Measurements from ENCODE around the gene CREB5.
"Not testable (repeated sequence)": the region's sequence is repeated elsewhere in the genome, so short reads cannot be mapped to it uniquely, and the experiment has no call there.

CREB5 gene

DNA sequence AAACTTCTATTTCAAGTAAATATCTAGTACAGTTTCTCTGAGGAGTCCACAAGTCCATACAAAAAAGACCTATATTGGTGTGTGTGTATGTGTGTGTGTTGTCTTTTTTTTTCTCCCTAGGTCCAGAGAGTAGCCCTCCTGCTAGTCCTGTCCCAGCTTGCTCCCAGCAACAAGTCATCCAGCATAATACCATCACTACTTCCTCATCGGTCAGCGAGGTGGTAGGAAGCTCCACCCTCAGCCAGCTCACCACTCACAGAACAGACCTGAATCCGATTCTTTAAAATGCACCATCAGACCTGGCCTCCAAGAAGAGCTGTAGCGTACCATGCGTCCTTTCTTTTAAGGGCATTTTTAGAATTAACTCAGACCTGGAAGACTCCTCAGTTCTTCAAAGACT, 406.7 kb downstream of the CREB5 start:
- Histone ChIP-seq H3K27me3 (ENCODE audit: low read depth) (0 out of 2 replicates have a peak, but pooled peaks cover 5% of the 10 kb centered on the region), H3K9me3 (no peaks in the 10 kb centered on the region), H3K4me1 (peaks cover 6% of the 10 kb centered on the region), H3K4me3 (no peak overlapping the region), H3K36me3 (replicated peaks) (no peaks in the 10 kb centered on the region)
- in situ Hi-C loops (cut with MboI; ENCODE audit: low sequenced_read_pairs), result no loop called here
- DNase-seq (ENCODE audit: low spot score in 2 of 2), result no peak

DNA sequence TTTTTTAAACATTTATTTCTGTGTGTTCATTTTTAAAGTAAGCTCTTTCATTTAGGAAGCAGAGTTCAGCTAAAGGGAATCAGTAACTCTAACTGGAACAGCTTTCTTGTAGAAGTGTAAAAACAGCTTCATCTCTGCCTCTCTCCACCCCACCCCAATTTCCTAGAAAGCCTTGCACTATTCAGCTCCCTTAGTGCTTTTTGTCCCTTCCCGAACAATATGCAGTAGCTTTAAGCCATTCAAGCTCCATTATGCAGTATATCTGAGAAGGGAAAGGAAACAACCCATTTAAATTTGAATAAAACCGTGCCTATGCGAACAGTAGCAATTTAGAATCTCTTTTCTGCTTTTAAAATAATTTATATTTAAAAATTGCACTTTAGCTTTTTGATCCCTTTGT, 411.3 kb downstream of the CREB5 start:
- Histone ChIP-seq H3K4me3 (no peak overlapping the region), H3K9me3 (no peaks in the 10 kb centered on the region), H3K4me1 (peaks cover 6% of the 10 kb centered on the region), H3K27me3 (ENCODE audit: low read depth) (peaks cover 22% of the 10 kb centered on the region), H3K36me3 (replicated peaks) (no peaks in the 10 kb centered on the region)
- in situ Hi-C loops (cut with MboI; ENCODE audit: low sequenced_read_pairs), result no loop called here
- DNase-seq (ENCODE audit: low spot score in 2 of 2), result peak; percentile 30 to 64

DNA sequence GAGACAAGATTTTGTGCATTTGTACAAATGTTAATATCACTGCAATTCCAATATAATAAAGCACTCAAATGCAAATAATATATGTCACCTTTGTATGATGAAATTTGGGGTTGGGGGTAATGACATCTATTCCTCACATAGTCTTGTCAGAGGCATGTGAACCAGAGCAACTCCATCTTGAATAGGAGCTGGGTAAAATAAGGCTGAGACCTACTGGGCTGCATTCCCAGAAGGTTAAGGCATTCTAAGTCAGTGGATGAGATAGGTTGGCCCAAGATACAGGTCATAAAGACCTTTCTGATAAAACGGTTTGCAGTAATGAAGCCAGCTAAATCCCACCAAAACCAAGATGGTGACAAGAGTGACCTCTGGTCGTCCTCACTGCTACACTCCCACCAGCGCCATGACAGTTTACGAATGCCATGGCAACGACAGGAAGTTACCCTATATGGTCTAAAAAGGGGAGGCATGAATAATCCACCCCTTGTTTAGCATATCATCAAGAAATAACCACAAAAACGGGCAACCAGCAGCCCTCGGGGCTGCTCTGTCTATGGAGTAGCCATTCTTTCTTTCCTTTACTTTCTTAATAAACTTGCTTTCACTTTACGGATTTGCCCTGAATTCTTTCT, 413.6 kb downstream of the CREB5 start:
- DNase-seq (ENCODE audit: low spot score in 2 of 2); H3K4me3 ChIP-seq; H3K36me3 ChIP-seq (replicated peaks); in situ Hi-C loops (cut with MboI; ENCODE audit: low sequenced_read_pairs); H3K4me1 ChIP-seq; H3K9me3 ChIP-seq: not testable (repeated sequence)
- H3K27me3 ChIP-seq (ENCODE audit: low read depth), result peaks cover 20% of the 10 kb centered on the region

DNA sequence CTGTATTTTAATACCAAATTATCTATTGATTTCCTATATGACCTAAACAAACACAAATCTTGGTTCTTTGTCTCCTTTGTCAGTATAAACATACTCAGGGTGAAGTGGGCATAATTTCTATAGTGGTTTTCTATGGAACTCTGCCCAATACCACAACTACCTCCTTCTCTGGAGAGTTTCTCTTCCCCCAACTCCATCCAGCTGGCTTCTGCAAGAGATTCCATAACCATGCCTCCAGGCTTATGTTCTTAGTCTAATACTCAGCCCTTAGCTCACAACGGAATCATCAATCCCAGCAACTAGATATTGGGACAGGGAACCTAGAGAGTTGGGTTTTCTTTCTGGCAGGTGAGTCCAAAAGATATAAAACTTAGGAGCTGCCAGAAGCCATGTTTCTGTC, 418.5 kb downstream of the CREB5 start:
- H3K4me1 ChIP-seq, result no peaks in the 10 kb centered on the region
- H3K9me3 ChIP-seq, result no peaks in the 10 kb centered on the region
- peaks cover 13% of the 10 kb centered on the region for H3K27me3 ChIP-seq (ENCODE audit: low read depth)
- no peak overlapping the region for H3K4me3 ChIP-seq
- DNase-seq (ENCODE audit: low spot score in 2 of 2), result no peak
- no peaks in the 10 kb centered on the region for H3K36me3 ChIP-seq (replicated peaks)
- in situ Hi-C loops (cut with MboI; ENCODE audit: low sequenced_read_pairs), result no loop called here

DNA sequence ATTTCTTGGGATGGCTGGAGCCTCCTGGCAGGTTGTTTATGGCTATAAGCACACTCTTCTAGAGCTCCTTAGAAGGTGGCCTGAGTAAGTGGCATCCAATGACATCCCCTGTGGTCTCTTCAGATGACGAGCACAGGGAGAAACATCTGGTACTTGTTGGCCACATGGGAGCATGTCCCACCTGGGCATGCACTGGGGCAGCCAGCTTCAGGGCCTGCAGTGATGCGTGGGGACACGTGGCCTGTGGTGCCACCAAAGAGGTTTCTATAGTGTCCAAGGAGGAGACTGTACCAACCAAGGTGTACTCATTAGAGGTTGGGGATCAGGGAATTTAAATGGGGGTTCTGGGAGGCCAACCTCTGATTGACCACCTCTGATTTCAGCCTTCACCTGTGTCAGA, 420.4 kb downstream of the CREB5 start:
- no peak for DNase-seq (ENCODE audit: low spot score in 2 of 2)
- no peaks in the 10 kb centered on the region for H3K36me3 ChIP-seq (replicated peaks)
- no peak overlapping the region for H3K4me3 ChIP-seq
- 0 out of 2 replicates have a peak, but pooled peaks cover 6% of the 10 kb centered on the region for H3K27me3 ChIP-seq (ENCODE audit: low read depth)
- H3K9me3 ChIP-seq, result no peaks in the 10 kb centered on the region
- in situ Hi-C loops (cut with MboI; ENCODE audit: low sequenced_read_pairs), result no loop called here
- no peaks in the 10 kb centered on the region for H3K4me1 ChIP-seq

DNA sequence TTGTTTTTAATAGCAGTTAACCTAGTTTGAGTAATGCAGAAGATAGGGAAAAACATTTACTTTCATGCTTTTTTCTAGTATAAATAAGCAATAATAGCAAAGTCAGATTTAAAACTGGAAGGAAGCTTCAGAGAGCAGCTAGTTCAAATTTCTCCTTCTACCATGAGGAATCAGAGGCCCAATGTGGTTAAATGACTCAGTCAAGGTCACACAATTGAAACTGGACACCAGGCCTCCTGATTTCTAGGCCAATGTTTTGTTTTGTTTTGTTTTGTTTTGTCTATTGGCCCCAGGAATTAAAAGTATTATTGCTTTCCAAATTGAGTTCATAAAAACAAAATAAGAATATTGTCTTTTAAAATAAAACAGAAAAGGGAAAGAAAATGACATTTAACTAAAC, 423.5 kb downstream of the CREB5 start:
- H3K36me3 ChIP-seq (replicated peaks), result no peaks in the 10 kb centered on the region
- no peak overlapping the region for H3K4me3 ChIP-seq
- DNase-seq (ENCODE audit: low spot score in 2 of 2), result no peak
- H3K27me3 ChIP-seq (ENCODE audit: low read depth), result 0 out of 2 replicates have a peak, but pooled peaks cover 6% of the 10 kb centered on the region
- no peaks in the 10 kb centered on the region for H3K4me1 ChIP-seq
- H3K9me3 ChIP-seq, result no peaks in the 10 kb centered on the region
- in situ Hi-C loops (cut with MboI; ENCODE audit: low sequenced_read_pairs), result no loop called here

DNA sequence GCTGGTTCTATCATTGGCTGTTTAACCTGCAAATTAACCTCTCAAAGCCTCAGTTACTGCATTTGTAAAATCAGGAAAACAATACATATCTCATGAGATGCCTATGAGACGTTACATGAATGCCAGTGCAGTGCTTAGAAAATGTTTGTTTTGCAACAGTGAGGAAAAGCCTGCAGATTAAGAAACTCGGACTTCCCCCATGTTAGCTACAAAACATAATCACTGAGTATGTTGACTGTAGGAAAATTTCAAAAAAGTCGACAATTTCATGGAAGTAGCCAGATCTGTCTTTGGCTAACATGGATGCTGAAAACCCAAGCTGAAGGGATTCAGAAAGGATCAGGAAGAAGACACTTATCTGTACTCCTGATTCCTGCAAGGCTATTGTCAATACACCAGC, 424.4 kb downstream of the CREB5 start:
- no peak for DNase-seq (ENCODE audit: low spot score in 2 of 2)
- H3K4me1 ChIP-seq, result no peaks in the 10 kb centered on the region
- H3K4me3 ChIP-seq, result no peak overlapping the region
- no peaks in the 10 kb centered on the region for H3K36me3 ChIP-seq (replicated peaks)
- H3K27me3 ChIP-seq (ENCODE audit: low read depth), result no peaks in the 10 kb centered on the region
- in situ Hi-C loops (cut with MboI; ENCODE audit: low sequenced_read_pairs), result no loop called here
- no peaks in the 10 kb centered on the region for H3K9me3 ChIP-seq

DNA sequence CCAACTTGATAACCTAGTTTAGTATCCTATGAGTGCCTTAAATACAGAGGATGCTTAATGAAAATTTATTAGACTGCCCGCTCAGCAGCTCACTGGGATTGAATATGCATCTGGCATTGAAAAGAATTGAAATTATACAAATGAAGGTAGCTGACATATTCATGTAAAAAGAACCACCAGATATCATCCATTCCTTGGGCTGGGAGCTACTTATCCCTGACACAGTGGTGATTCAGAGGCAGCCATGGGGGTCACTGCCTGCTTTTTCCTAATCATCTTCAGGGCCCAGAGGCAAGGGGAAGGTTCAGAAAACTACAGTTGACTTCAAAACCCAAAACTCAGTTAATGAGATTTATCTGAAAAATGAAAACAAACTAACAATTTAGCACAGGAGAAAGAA, 424.9 kb downstream of the CREB5 start:
- DNase-seq (ENCODE audit: low spot score in 2 of 2), result no peak
- no peaks in the 10 kb centered on the region for H3K27me3 ChIP-seq (ENCODE audit: low read depth)
- no peaks in the 10 kb centered on the region for H3K4me1 ChIP-seq
- H3K9me3 ChIP-seq, result no peaks in the 10 kb centered on the region
- H3K4me3 ChIP-seq, result no peak overlapping the region
- in situ Hi-C loops (cut with MboI; ENCODE audit: low sequenced_read_pairs), result no loop called here
- H3K36me3 ChIP-seq (replicated peaks), result no peaks in the 10 kb centered on the region

DNA sequence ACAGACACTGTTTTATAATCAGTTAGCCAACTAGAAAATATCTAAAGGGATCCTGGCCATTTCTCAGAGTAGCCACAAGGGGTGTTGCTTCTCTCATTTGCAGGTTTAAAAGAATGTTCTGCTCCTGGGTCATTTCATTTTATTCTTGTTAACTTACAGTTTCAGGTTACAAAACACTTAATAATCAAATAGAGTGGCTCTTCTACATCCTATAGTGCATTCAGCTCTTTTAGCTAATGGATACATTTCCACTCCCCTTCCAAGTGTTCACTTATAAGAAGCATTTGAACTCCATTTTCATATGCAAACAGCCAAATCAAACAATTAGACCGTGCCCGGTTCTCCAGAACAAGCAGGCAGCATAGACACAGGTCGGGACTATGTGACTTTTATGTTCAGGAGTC, 428.3 kb downstream of the CREB5 start:
- no peaks in the 10 kb centered on the region for H3K9me3 ChIP-seq
- no peaks in the 10 kb centered on the region for H3K4me1 ChIP-seq
- DNase-seq (ENCODE audit: low spot score in 2 of 2), result no peak
- peaks cover 15% of the 10 kb centered on the region for H3K27me3 ChIP-seq (ENCODE audit: low read depth)
- no peaks in the 10 kb centered on the region for H3K36me3 ChIP-seq (replicated peaks)
- no peak overlapping the region for H3K4me3 ChIP-seq
- in situ Hi-C loops (cut with MboI; ENCODE audit: low sequenced_read_pairs), result no loop called here

DNA sequence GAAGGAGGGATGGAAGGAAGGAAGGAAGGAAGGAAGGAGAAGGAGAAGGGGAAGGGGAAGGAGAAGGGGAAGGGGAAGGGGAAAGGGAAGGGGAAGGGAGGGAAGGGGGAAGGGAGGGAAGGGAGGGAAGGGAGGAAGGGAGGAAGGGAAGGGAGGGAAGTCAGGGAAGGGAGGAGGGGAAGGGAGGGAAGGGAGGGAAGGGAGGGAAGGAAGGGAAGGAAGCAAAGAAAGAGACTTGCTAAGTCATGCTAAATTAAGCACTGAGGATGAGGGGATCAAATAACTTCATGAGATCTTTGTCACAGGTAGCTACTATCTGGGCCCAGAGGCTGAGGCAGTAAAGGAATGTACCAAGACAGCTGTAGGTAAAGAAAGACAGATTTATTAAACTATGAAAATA, 429.4 kb downstream of the CREB5 start:
- Histone ChIP-seq H3K27me3 (ENCODE audit: low read depth) (peaks cover 15% of the 10 kb centered on the region), H3K4me1 (no peaks in the 10 kb centered on the region), H3K4me3 (no peak overlapping the region), H3K9me3 (no peaks in the 10 kb centered on the region), H3K36me3 (replicated peaks) (no peaks in the 10 kb centered on the region)
- DNase-seq (ENCODE audit: low spot score in 2 of 2), result no peak
- in situ Hi-C loops (cut with MboI; ENCODE audit: low sequenced_read_pairs), result no loop called here

DNA sequence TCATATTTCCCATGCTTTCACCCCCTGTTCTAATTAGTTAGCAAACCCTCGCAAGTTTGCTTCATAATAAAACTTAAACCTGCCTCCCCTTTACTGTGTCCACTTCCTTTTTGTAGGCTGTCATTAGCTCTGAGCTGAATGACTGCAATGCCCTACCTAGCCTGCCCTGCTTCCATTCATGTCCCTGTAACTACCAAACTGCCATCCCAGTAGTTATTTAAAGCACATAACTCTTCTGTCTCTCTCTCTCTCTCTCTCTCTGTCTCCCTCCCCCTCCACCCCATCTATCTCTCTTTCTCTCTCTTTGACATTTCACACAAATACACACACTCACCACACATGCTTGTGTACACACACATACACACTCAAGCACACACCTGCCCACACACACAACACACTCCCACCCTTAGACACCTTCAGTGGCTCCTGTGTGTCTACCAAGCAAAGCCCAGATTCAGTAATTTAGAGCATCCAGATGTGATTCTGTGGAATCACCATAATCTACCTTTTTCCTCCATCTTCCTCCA, 430.5 kb downstream of the CREB5 start:
- Histone ChIP-seq H3K4me1 (no peaks in the 10 kb centered on the region), H3K4me3 (no peak overlapping the region), H3K36me3 (replicated peaks) (no peaks in the 10 kb centered on the region), H3K27me3 (ENCODE audit: low read depth) (peaks cover 15% of the 10 kb centered on the region), H3K9me3 (no peaks in the 10 kb centered on the region)
- in situ Hi-C loops (cut with MboI; ENCODE audit: low sequenced_read_pairs), result no loop called here
- DNase-seq (ENCODE audit: low spot score in 2 of 2), result no peak

DNA sequence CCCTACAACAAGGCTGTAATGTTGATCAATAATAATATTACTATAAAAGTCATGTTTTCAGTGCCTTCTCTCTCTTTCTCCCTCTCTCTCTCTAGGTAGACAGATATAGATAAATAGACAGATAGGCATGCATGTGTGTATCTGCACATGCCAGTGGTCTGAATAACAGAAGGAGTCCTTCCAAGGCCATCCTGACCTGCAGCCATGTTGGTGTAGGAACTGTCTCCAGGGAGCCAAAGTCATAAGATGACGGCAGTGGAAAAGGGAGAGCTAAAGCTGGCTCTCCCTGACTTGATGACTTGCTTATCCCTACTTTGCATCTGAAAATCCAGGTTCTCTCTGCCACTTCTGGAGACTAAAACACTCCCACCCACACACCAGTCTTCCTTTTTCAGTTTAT, 432.8 kb downstream of the CREB5 start:
- DNase-seq (ENCODE audit: low spot score in 2 of 2), result no peak
- H3K36me3 ChIP-seq (replicated peaks), result no peaks in the 10 kb centered on the region
- peaks cover 27% of the 10 kb centered on the region for H3K27me3 ChIP-seq (ENCODE audit: low read depth)
- H3K9me3 ChIP-seq, result no peaks in the 10 kb centered on the region
- H3K4me1 ChIP-seq, result no peaks in the 10 kb centered on the region
- no peak overlapping the region for H3K4me3 ChIP-seq
- in situ Hi-C loops (cut with MboI; ENCODE audit: low sequenced_read_pairs), result no loop called here

DNA sequence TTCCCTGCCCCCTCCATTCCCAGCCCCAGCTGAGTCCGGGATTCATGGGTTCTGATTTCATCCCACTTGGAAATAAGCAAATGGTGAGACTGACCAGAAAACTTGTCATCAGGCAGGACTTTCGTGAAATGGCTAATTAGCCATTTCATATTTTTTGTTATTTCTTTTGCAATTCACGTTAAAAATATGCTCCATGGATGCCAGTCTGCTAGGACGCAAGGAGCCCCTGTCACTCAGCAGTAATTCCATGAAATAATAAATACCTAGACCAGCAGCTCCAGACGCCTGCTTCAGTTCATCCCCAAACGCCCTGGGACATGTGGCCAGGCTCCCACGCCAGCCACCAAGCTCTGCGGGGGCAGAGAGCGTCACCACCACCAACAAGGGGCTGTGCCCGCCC, 434.9 kb downstream of the CREB5 start:
- no peaks in the 10 kb centered on the region for H3K9me3 ChIP-seq
- peaks cover 43% of the 10 kb centered on the region for H3K27me3 ChIP-seq (ENCODE audit: low read depth)
- in situ Hi-C loops (cut with MboI; ENCODE audit: low sequenced_read_pairs), result no loop called here

DNA sequence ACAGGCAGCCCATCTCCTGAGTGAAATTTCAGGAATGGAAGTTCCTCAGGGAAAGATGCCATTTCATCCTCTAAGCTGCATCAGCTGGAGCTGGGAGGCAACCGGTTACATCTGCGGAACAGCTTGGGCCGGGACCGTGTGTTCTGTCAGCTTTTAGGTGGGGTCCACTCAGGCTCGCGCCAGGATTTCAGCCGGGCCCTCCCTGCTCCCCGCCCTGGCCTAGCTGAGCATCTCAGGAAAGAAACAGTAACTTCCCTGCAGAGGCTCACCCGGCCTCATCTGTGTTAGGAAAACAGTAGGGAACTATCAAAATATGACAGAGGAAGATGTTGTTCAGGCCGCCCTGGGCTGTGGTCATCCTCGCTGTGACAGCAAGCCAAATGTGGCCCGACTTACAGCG, 435.4 kb downstream of the CREB5 start:
- no peaks in the 10 kb centered on the region for H3K4me1 ChIP-seq
- H3K4me3 ChIP-seq, result no peak overlapping the region
- H3K9me3 ChIP-seq, result no peaks in the 10 kb centered on the region
- H3K36me3 ChIP-seq (replicated peaks), result no peaks in the 10 kb centered on the region
- in situ Hi-C loops (cut with MboI; ENCODE audit: low sequenced_read_pairs), result no loop called here
- H3K27me3 ChIP-seq (ENCODE audit: low read depth), result peaks cover 48% of the 10 kb centered on the region
- DNase-seq (ENCODE audit: low spot score in 2 of 2), result no peak

More for the DNA sequence above, 434.9 kb downstream of the CREB5 start:
- Histone ChIP-seq H3K4me1 (no peaks in the 10 kb centered on the region), H3K4me3 (no peak overlapping the region), H3K36me3 (replicated peaks) (no peaks in the 10 kb centered on the region)
- DNase-seq (ENCODE audit: low spot score in 2 of 2), result no peak

DNA sequence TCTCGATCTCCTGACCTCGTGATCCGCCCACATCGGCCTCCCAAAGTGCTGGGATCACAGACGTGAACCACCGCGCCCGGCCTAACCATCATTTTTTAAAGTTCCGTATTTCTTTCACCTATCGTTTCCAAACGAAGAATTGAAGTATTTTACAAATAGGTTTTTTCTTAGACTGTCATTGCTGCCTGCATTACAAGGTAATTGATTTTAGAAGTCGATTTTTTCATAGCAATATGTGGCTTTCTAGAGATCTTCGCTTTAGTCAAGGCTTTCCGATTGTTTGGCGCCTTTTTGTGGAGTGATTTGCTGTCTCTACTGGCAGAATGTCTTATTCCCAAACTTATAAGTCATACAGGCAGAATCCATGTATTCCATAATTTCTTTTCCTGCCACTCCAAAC, 436.6 kb downstream of the CREB5 start:
- H3K27me3 ChIP-seq (ENCODE audit: low read depth), result peaks cover 53% of the 10 kb centered on the region

More for the DNA sequence above, 436.6 kb downstream of the CREB5 start:
- no peaks in the 10 kb centered on the region; the same call in 1 of the 2 replicates for H3K4me1 ChIP-seq
- H3K9me3 ChIP-seq, result no peaks in the 10 kb centered on the region
- no peaks in the 10 kb centered on the region for H3K36me3 ChIP-seq (replicated peaks)
- H3K4me3 ChIP-seq, result no peak overlapping the region
- in situ Hi-C loops (cut with MboI; ENCODE audit: low sequenced_read_pairs), result no loop called here
- DNase-seq (ENCODE audit: low spot score in 2 of 2), result no peak
